A549 (cell line): ENCODE measurements around the gene STOM. TPM values are rescaled to one million over a fixed set of nuclear protein-coding genes. Genes with fewer than 3 reads are reported as not detected.
A peak's percentile ranks its signal among the peaks of the same experiment; 100 is the strongest.

ENCODE experiments used
- CBX2 ChIP-seq: fragments of 200-600 bp; sonication (generic); IDR thresholded peaks from 2 replicates; pipeline ENCODE4 v1.6.1; 2016; ENCODE audit warnings: low read depth, mild to moderate bottlenecking, borderline replicate concordance
- CBX8 ChIP-seq: fragments of 200-600 bp; sonication (generic); IDR thresholded peaks from 2 replicates; pipeline ENCODE4 v1.6.1; 2016
- CEBPB ChIP-seq, 2 experiments: fragments of >200 bp in 1 of 2; sonication (Bioruptor Twin) in 1 of 2; formaldehyde crosslinking in 1 of 2; IDR thresholded peaks; 2 replicates each; pipeline ENCODE4 v1.6.1; 2012 to 2016
- CHD2 ChIP-seq: fragments of 150-350 bp; IDR thresholded peaks from 2 replicates; pipeline ENCODE4 v1.6.1; 2014; ENCODE audit warnings: low read length; ENCODE audit not compliant: partially characterized antibody
- CHD4 ChIP-seq: fragments of 200-600 bp; sonication (generic); IDR thresholded peaks from 2 replicates; pipeline ENCODE4 v1.6.1; 2016; ENCODE audit warnings: antibody characterized with exemption, mild to moderate bottlenecking, borderline replicate concordance
- EHF ChIP-seq: fragments of 250-450 bp; sonication (Bioruptor Pico); IDR thresholded peaks from 2 replicates; pipeline ENCODE4 v1.5.0; 2020; ENCODE audit warnings: mild to moderate bottlenecking
- FOSL2 ChIP-seq, 2 experiments: fragments of 450-650 bp in 1 of 2; fragments of >200 bp in 1 of 2; sonication (Bioruptor Twin) in 1 of 2; formaldehyde crosslinking; IDR thresholded peaks; 2 replicates each; pipeline versions ENCODE4 v1.5.0 to v1.6.1; 2016 to 2020; ENCODE audit warnings: mild to moderate bottlenecking in 1 of 2, moderate library complexity in 1 of 2
- GATA3 ChIP-seq: IDR thresholded peaks from 2 replicates; pipeline ENCODE4 v1.6.1; 2012; ENCODE audit warnings: borderline replicate concordance
- HDAC2 ChIP-seq: fragments of 200-600 bp; sonication (generic); IDR thresholded peaks from 2 replicates; pipeline ENCODE4 v1.6.1; 2016
- HEYL ChIP-seq: fragments of 250-450 bp; sonication (Bioruptor Pico); IDR thresholded peaks from 2 replicates; pipeline ENCODE4 v1.8.0; 2021; ENCODE audit warnings: mild to moderate bottlenecking, moderate library complexity
- HOXA7 ChIP-seq: fragments of 250-450 bp; sonication (Bioruptor Pico); IDR thresholded peaks from 2 replicates; pipeline ENCODE4 v1.5.0; 2020; ENCODE audit warnings: mild to moderate bottlenecking, moderate library complexity
- JUN ChIP-seq, 2 experiments: fragments of >200 bp; sonication (Bioruptor Twin); formaldehyde crosslinking; IDR thresholded peaks; 2 replicates in 1 of 2; 3 replicates in 1 of 2; pipeline ENCODE4 v1.6.1; 2016 to 2017
- JUNB ChIP-seq: fragments of >200 bp; sonication (Bioruptor Twin); formaldehyde crosslinking; IDR thresholded peaks from 2 replicates; pipeline ENCODE4 v1.6.1; 2016
- KDM1A ChIP-seq: fragments of 200-600 bp; sonication (generic); IDR thresholded peaks from 2 replicates; pipeline ENCODE4 v1.6.1; 2016; ENCODE audit warnings: low read depth, mild to moderate bottlenecking
- MAZ ChIP-seq: fragments of 150-350 bp; IDR thresholded peaks from 2 replicates; pipeline ENCODE4 v1.6.1; 2014; ENCODE audit warnings: antibody characterized with exemption, low read depth, low read length, borderline replicate concordance
- MYC ChIP-seq: IDR thresholded peaks from 2 replicates; pipeline ENCODE4 v1.6.1; 2012; ENCODE audit warnings: mild to moderate bottlenecking, inconsistent platforms, low read length, improper control_type of control experiment, borderline replicate concordance
- PHF8 ChIP-seq: fragments of 200-600 bp; sonication (generic); IDR thresholded peaks from 2 replicates; pipeline ENCODE4 v1.6.1; 2016; ENCODE audit warnings: low read depth, mild to moderate bottlenecking, antibody characterized with exemption, moderate library complexity, borderline replicate concordance
- RAD21 ChIP-seq, 2 experiments: fragments of >200 bp in 1 of 2; sonication (Bioruptor Twin) in 1 of 2; formaldehyde crosslinking in 1 of 2; IDR thresholded peaks in 1 of 2; conservative IDR thresholded peaks in 1 of 2; 2 replicates in 1 of 2; 3 replicates in 1 of 2; pipeline ENCODE4 v1.6.1; 2012 to 2018; ENCODE audit warnings: inconsistent platforms in 1 of 2
- RCOR1 ChIP-seq: fragments of 150-350 bp; IDR thresholded peaks from 2 replicates; pipeline ENCODE4 v1.6.1; 2014; ENCODE audit warnings: antibody characterized with exemption, low read length, low read depth
- RNF2 ChIP-seq: fragments of 200-600 bp; sonication (generic); IDR thresholded peaks from 2 replicates; pipeline ENCODE4 v1.6.1; 2016; ENCODE audit warnings: low read depth, mild to moderate bottlenecking, antibody characterized with exemption, moderate library complexity, borderline replicate concordance
- SMC3 ChIP-seq: fragments of >200 bp; sonication (Bioruptor Twin); formaldehyde crosslinking; IDR thresholded peaks from 3 replicates; pipeline ENCODE4 v1.6.1; 2018; ENCODE audit warnings: inconsistent platforms
- SREBF2 ChIP-seq: fragments of 450-650 bp; IDR thresholded peaks from 2 replicates; pipeline ENCODE4 v1.6.1; 2014; ENCODE audit warnings: mild to moderate bottlenecking, moderate library complexity
- TFCP2L1 ChIP-seq: fragments of 250-450 bp; sonication (Bioruptor Pico); IDR thresholded peaks from 2 replicates; pipeline ENCODE4 v1.5.0; 2021; ENCODE audit warnings: mild to moderate bottlenecking
- ZFP36 ChIP-seq: fragments of 450-650 bp; IDR thresholded peaks from 2 replicates; pipeline ENCODE4 v1.6.1; 2014; ENCODE audit warnings: borderline replicate concordance; ENCODE audit not compliant: partially characterized antibody
- polyA plus RNA-seq, 4 experiments: library from polyadenylated mRNA; depleted of rRNA in 3 of 4; stranded (reverse); fragments of >200 nt; fragmentation: RNase III in 1 of 4; extraction: RNeasy Plus Mini Kit Qiagen cat#74134 plus additional on column Dnase treatment in 1 of 4; gene quantifications; 2 replicates in 3 of 4; 3 replicates in 1 of 4; pipeline ENCODE4 v1.2.3, GENCODE V29; 2011 to 2017
- TF ChIP-seq, protein P1 (sequence below): fragments of 150-350 bp; IDR thresholded peaks from 2 replicates; pipeline ENCODE4 v1.6.1; 2014; ENCODE audit warnings: low read depth, mild to moderate bottlenecking, low read length
- TF ChIP-seq, protein P2 (sequence below): fragments of >200 bp; sonication (Bioruptor Twin); formaldehyde crosslinking; IDR thresholded peaks from 3 replicates; pipeline ENCODE4 v1.6.1; 2016
- TF ChIP-seq, protein P3 (sequence below): fragments of >200 bp; sonication (Bioruptor Twin); formaldehyde crosslinking; IDR thresholded peaks from 3 replicates; pipeline ENCODE4 v1.5.1; 2016

STOM gene
- polyA plus RNA-seq, 2 of the 4 experiments (the other 2 are of a cell fraction) = 83.3 to 246 TPM

DNA sequence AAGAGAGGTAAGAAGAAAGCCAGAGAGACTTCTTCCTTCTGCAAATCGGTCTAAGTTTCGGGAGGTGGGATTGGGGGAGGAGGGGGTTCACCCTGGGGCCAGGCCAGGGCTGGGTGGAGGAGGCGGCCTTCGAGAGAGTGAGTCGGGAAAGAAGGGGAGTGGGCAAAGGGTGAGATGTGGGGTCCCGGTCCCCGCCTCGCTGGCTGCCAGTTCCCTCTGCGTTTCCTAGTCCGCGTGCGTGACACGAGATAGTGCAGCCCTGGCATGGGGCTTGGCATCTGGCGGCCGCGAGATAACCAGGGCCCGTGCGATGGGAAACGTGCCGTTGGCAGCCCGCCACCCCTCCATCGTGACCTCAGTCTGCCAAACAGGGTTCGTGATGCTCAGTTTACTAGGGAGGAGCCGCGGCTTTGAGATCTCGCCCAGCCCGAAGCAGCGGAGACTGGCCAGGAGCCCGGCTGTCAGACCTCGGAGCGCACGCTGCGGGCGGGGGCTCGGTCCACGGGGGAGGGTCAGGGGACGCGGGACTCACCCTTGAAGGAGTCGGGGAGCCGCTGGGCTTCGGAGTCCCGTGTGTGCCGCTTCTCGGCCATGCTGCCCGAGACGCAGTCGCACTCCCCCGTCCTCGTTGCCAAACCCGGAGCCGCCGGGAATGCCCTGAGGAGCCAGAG is at the start of gene STOM (continued):
- no peak for TF ChIP-seq HEYL (CRISPR knock-in tag)
- TF ChIP-seq CEBPB (IDR thresholded peaks at IDR 0.05) = 0 out of 4 replicates have a peak, but pooled peaks of 1 of the 2 experiments have one; percentile 22
- no peak for TF ChIP-seq HDAC2
- TF ChIP-seq EHF (CRISPR knock-in tag) = no peak
- no peak for TF ChIP-seq KDM1A
- TF ChIP-seq CHD2 = no peak
- TF ChIP-seq, protein P1, sequence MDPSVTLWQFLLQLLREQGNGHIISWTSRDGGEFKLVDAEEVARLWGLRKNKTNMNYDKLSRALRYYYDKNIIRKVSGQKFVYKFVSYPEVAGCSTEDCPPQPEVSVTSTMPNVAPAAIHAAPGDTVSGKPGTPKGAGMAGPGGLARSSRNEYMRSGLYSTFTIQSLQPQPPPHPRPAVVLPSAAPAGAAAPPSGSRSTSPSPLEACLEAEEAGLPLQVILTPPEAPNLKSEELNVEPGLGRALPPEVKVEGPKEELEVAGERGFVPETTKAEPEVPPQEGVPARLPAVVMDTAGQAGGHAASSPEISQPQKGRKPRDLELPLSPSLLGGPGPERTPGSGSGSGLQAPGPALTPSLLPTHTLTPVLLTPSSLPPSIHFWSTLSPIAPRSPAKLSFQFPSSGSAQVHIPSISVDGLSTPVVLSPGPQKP = no peak
- 0 out of 5 replicates have a peak, but pooled peaks of 1 of the 2 experiments have one; percentile 12 for TF ChIP-seq RAD21 (conservative IDR thresholded peaks at IDR 0.05 in 1 of 2, IDR thresholded peaks at IDR 0.05 in 1 of 2)
- TF ChIP-seq, protein P2, sequence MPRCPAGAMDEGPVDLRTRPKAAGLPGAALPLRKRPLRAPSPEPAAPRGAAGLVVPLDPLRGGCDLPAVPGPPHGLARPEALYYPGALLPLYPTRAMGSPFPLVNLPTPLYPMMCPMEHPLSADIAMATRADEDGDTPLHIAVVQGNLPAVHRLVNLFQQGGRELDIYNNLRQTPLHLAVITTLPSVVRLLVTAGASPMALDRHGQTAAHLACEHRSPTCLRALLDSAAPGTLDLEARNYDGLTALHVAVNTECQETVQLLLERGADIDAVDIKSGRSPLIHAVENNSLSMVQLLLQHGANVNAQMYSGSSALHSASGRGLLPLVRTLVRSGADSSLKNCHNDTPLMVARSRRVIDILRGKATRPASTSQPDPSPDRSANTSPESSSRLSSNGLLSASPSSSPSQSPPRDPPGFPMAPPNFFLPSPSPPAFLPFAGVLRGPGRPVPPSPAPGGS = 0 out of 3 replicates have a peak, but pooled peaks have one; percentile 58
- no peak for TF ChIP-seq SMC3
- peak in 1 of 2 experiments; percentile 75; a peak in 2 of 5 replicates for TF ChIP-seq JUN (IDR thresholded peaks at IDR 0.05)
- no peak for TF ChIP-seq ZFP36
- no peak for TF ChIP-seq CBX2
- no peak for TF ChIP-seq RCOR1
- TF ChIP-seq JUNB = no peak
- TF ChIP-seq MAZ = no peak
- no peak for TF ChIP-seq SREBF2
- TF ChIP-seq, protein P3, sequence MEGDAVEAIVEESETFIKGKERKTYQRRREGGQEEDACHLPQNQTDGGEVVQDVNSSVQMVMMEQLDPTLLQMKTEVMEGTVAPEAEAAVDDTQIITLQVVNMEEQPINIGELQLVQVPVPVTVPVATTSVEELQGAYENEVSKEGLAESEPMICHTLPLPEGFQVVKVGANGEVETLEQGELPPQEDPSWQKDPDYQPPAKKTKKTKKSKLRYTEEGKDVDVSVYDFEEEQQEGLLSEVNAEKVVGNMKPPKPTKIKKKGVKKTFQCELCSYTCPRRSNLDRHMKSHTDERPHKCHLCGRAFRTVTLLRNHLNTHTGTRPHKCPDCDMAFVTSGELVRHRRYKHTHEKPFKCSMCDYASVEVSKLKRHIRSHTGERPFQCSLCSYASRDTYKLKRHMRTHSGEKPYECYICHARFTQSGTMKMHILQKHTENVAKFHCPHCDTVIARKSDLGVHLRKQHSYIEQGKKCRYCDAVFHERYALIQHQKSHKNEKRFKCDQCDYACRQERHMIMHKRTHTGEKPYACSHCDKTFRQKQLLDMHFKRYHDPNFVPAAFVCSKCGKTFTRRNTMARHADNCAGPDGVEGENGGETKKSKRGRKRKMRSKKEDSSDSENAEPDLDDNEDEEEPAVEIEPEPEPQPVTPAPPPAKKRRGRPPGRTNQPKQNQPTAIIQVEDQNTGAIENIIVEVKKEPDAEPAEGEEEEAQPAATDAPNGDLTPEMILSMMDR = no peak
- TF ChIP-seq MYC = peak; percentile 64
- no peak for TF ChIP-seq RNF2
- no peak for TF ChIP-seq CBX8
- TF ChIP-seq HOXA7 (CRISPR knock-in tag) = no peak
- 0 out of 2 replicates have a peak, but pooled peaks have one; percentile 71 for TF ChIP-seq TFCP2L1 (CRISPR knock-in tag)
- TF ChIP-seq PHF8 = peak; percentile 64; the same call in 1 of the 2 replicates
- no peak for TF ChIP-seq GATA3
- TF ChIP-seq CHD4 = no peak
- TF ChIP-seq FOSL2 (IDR thresholded peaks at IDR 0.05) = no peak
- no peak for TF ChIP-seq FOSL2 (CRISPR knock-in tag; IDR thresholded peaks at IDR 0.05)
